Transverse colon (tissue), 4 donors: ENCODE data around the gene PPP1R13B. TPM values are rescaled to one million over a fixed set of nuclear protein-coding genes. Genes with fewer than 3 reads are reported as not detected.

Experiments used
- DNase-seq: peaks from one replicate; pipeline ENCODE4 v3.0.0-alpha.2; 2019
- H3K27ac ChIP-seq, 4 donors: fragments of 200-600 bp; sonication (generic); 2 replicates each; pipeline ENCODE4 v1.5.1; 2016 to 2018; ENCODE audit warnings: inconsistent platforms in 4 of 4
- H3K27me3 ChIP-seq: fragments of 200-600 bp; sonication (generic); 2 replicates; pipeline ENCODE4 v1.5.1; 2017; ENCODE audit warnings: inconsistent platforms
- H3K36me3 ChIP-seq, 4 donors: fragments of 200-600 bp; sonication (generic); 2 replicates each; pipeline ENCODE4 v1.5.1; 2017 to 2019; ENCODE audit warnings: inconsistent platforms in 4 of 4
- H3K4me1 ChIP-seq, 4 donors: fragments of 200-600 bp; sonication (generic); 2 replicates each; pipeline ENCODE4 v1.5.1; 2017 to 2020; ENCODE audit warnings: inconsistent platforms in 4 of 4
- H3K4me3 ChIP-seq, 4 donors: fragments of 200-600 bp; sonication (generic); 1 replicate in 1 of 4; 2 replicates in 3 of 4; pipeline versions ENCODE4 v1.5.1 to v1.6.1; 2017 to 2019; ENCODE audit warnings: inconsistent platforms in 4 of 4
- H3K9me3 ChIP-seq, 2 donors: fragments of 200-600 bp; sonication (generic); 2 replicates each; pipeline ENCODE4 v1.5.1; 2017 to 2019; ENCODE audit warnings: inconsistent platforms in 2 of 2
- EP300 ChIP-seq: sonication (generic); formaldehyde crosslinking; IDR thresholded peaks from one replicate; pipeline ENCODE4 v1.6.1; 2017; ENCODE audit warnings: antibody characterized with exemption, low read depth
- POLR2A ChIP-seq: fragments of 450-650 bp; IDR thresholded peaks from one replicate; pipeline ENCODE4 v1.6.1; 2016; ENCODE audit warnings: antibody characterized with exemption, mild to moderate bottlenecking, moderate library complexity
- POLR2AphosphoS5 ChIP-seq, 3 donors: sonication (generic); formaldehyde crosslinking; IDR thresholded peaks; one replicate each; pipeline ENCODE4 v1.6.1; 2016; ENCODE audit warnings: antibody characterized with exemption in 3 of 3
- WGBS, 2 donors: methylation state at CpG; one replicate each; pipeline ENCODE4 v1.1.5; 2018; ENCODE audit warnings: low coverage in 1 of 2; 5-methylcytosine and 5-hydroxymethylcytosine counted together
- in situ Hi-C, 4 donors: fragments of 200-750 bp; cut with MboI; loops; one replicate each; pipeline versions ENCODE4 v1.15.0 to v1.15.1; 2017; ENCODE audit warnings: low sequenced_read_pairs in 3 of 4, low pct_ligation_motif_present in 1 of 4, low pct_unique_long_range_greater_than_20kb in 1 of 4
- intact Hi-C: fragments of 100-400 bp; cut with DNase I; formaldehyde crosslinking; loops from one replicate; pipeline ENCODE4 v1.15.1; 2023; ENCODE audit warnings: low total_unique reads
- total RNA-seq, 4 donors: library from RNA; depleted of rRNA; stranded (reverse); fragments of >200 nt; gene quantifications; one replicate each; pipeline ENCODE4 v1.1.0, GENCODE V29; 2016
- TF ChIP-seq, protein P1 (sequence below), 5 experiments: fragments of 200-600 bp in 3 of 5; fragments of 450-650 bp in 2 of 5; sonication (generic) in 3 of 5; IDR thresholded peaks; 1 replicate in 2 of 5; 2 replicates in 3 of 5; pipeline ENCODE4 v1.5.1; 2016 to 2017; ENCODE audit warnings: antibody characterized with exemption in 5 of 5, inconsistent platforms in 3 of 5, mild to moderate bottlenecking in 2 of 5, moderate library complexity in 1 of 5

Gene PPP1R13B
- total RNA-seq, 4 donors from 2014 or later, result 31.0 to 109 (median 42.0) TPM

DNA sequence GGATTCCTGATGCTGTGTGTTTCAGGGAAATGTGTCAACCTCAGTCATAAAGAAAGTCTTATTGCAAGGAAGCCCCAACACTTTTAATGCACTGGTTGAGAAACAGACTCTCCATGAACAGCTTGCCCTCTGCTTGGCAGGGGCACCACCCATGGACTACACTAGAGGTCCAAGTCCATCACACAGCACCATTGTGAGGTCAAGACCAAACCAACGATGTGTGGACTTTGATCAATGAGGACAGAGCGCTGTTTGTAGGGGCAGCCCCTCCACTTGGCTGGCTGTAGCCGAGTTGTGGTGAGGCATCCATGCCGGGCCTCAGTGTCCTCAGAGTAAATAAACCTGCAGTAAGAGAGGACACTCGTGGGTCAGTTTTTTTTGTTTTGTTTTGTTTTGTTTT lies 102.0 kb downstream of the PPP1R13B start:
- WGBS, 2 donors, result 78% methylated on average over 5 of the region's 5 CpGs; no CpG with 5 or more reads in 1 of the 2 donors
- DNase-seq, result no peak
- in situ Hi-C loops (no loop called here), intact Hi-C loops (no loop called here)
- H3K36me3 ChIP-seq, result peaks cover 0 to 9% (median 0%) of the 10 kb centered on the region in 4 donors
- H3K4me1 ChIP-seq, result peaks cover 0 to 4% (median 0%) of the 10 kb centered on the region in 4 donors
- no peaks in the 10 kb centered on the region for H3K27me3 ChIP-seq
- no peaks in the 10 kb centered on the region for H3K9me3 ChIP-seq
- TF ChIP-seq EP300 (no peak), POLR2A (no peak)
- TF ChIP-seq, protein P1, sequence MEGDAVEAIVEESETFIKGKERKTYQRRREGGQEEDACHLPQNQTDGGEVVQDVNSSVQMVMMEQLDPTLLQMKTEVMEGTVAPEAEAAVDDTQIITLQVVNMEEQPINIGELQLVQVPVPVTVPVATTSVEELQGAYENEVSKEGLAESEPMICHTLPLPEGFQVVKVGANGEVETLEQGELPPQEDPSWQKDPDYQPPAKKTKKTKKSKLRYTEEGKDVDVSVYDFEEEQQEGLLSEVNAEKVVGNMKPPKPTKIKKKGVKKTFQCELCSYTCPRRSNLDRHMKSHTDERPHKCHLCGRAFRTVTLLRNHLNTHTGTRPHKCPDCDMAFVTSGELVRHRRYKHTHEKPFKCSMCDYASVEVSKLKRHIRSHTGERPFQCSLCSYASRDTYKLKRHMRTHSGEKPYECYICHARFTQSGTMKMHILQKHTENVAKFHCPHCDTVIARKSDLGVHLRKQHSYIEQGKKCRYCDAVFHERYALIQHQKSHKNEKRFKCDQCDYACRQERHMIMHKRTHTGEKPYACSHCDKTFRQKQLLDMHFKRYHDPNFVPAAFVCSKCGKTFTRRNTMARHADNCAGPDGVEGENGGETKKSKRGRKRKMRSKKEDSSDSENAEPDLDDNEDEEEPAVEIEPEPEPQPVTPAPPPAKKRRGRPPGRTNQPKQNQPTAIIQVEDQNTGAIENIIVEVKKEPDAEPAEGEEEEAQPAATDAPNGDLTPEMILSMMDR (IDR thresholded peaks at IDR 0.05), result no peak
- H3K4me3 ChIP-seq, result no peak overlapping the region
- H3K27ac ChIP-seq, result no peak overlapping the region

GRCh38 chr14:103744621-103745395 lies 102.6 kb downstream of the PPP1R13B start:
- Histone ChIP-seq H3K9me3 (no peaks in the 10 kb centered on the region), H3K36me3 (peaks cover 0 to 9% (median 2%) of the 10 kb centered on the region in 4 donors), H3K4me1 (peaks cover 0 to 2% (median 0%) of the 10 kb centered on the region in 4 donors), H3K27ac (no peak overlapping the region), H3K4me3 (no peak overlapping the region), H3K27me3 (no peaks in the 10 kb centered on the region)
- no peak for DNase-seq
- TF ChIP-seq POLR2A (no peak), EP300 (no peak), POLR2AphosphoS5 (IDR thresholded peaks at IDR 0.05) (no peak)
- TF ChIP-seq, protein P1 (IDR thresholded peaks at IDR 0.05), result no peak
- WGBS, 2 donors, result 92 to 100% methylated on average over 1 to 15 of the region's 15 CpGs
- in situ Hi-C loops (no loop called here), intact Hi-C loops (no loop called here)

DNA sequence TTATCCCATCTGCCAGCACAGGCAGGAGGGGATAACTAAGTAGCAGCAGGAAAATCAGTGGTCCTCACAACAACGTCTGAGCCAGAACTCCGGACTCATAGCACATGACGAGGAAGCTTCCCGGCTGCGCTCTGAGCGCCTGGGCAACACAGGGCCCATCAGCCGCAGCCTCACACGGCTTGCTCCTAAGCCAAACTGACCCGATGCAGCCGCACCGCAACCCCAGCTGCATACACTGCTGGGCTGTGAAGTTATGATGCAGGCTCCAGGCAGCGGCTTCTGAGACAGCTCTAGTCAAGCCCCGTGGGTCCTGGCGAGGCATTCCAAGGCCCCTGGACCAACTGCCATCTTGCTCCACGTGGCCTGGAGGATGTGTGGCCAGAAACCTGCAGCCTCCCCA lies 103.7 kb downstream of the PPP1R13B start:
- Histone ChIP-seq H3K4me3 (no peak overlapping the region), H3K4me1 (no peaks in the 10 kb centered on the region), H3K36me3 (peaks cover 0 to 9% (median under 1%) of the 10 kb centered on the region in 4 donors), H3K27ac (no peak overlapping the region), H3K27me3 (no peaks in the 10 kb centered on the region), H3K9me3 (no peaks in the 10 kb centered on the region)
- DNase-seq, result no peak
- intact Hi-C loops (no loop called here), in situ Hi-C loops (no loop called here)
- WGBS, 2 donors, result 92% methylated on average over 15 of the region's 15 CpGs; no CpG with 5 or more reads in 1 of the 2 donors
- TF ChIP-seq, protein P1 (IDR thresholded peaks at IDR 0.05), result no peak
- TF ChIP-seq EP300, result no peak
- no peak for TF ChIP-seq POLR2AphosphoS5 (IDR thresholded peaks at IDR 0.05)
- no peak for TF ChIP-seq POLR2A

- Histone ChIP-seq H3K9me3 (no peaks in the 10 kb centered on the region), H3K4me3 (no peak overlapping the region), H3K4me1 (no peaks in the 10 kb centered on the region), H3K36me3 (peaks cover 0 to 10% (median 0%) of the 10 kb centered on the region in 4 donors), H3K27me3 (no peaks in the 10 kb centered on the region), H3K27ac (no peak overlapping the region)
- intact Hi-C loops (no loop called here), in situ Hi-C loops (no loop called here)
- no peak for DNase-seq
- no peak for TF ChIP-seq POLR2A
- TF ChIP-seq POLR2AphosphoS5 (IDR thresholded peaks at IDR 0.05), result no peak
- no peak for TF ChIP-seq EP300
- TF ChIP-seq, protein P1 (IDR thresholded peaks at IDR 0.05), result no peak
- 91% methylated on average over 14 of the region's 14 CpGs; no CpG with 5 or more reads in 1 of the 2 donors for WGBS, 2 donors
Observed at GRCh38 chr14:103742499-103743255, 104.7 kb downstream of the PPP1R13B start.
